ENCODE data around the gene MEP1B. TPM values are rescaled to one million over a fixed set of nuclear protein-coding genes. Genes with fewer than 3 reads are reported as not detected.
"Not testable (repeated sequence)": the region's sequence is repeated elsewhere in the genome, so short reads cannot be mapped to it uniquely, and the experiment has no call there.

Gene MEP1B
- total RNA-seq, 1 donor from 2014 or later = not detected

GRCh38 chr18:32158108-32158624 is 31.7 kb upstream of the MEP1B start:
- H3K4me1 ChIP-seq = no peaks in the 10 kb centered on the region
- H3K36me3 ChIP-seq = no peaks in the 10 kb centered on the region
- no peaks in the 10 kb centered on the region for H3K9me3 ChIP-seq
- intact Hi-C loops (cut with DNase I) = loop anchor here (1.0 to 5.0 kb wide), 3 partner anchors 114 to 394 kb away; partner anchors contain the start of gene GAREM1
- H3K27ac ChIP-seq = no peak overlapping the region
- peak in 1 of 2 donors; percentile 87 for DNase-seq (ENCODE audit: low spot score in 2 of 2)
- TF ChIP-seq CTCF (IDR thresholded peaks at IDR 0.05) = peak; percentile 81 to 92 (median 83)
- no peaks in the 10 kb centered on the region for H3K27me3 ChIP-seq
- H3K4me3 ChIP-seq = peak overlapping the region; percentile 24 to 55

- not testable (repeated sequence) for H3K4me1 ChIP-seq; H3K27me3 ChIP-seq; H3K27ac ChIP-seq; DNase-seq (ENCODE audit: low spot score in 2 of 2); H3K36me3 ChIP-seq; H3K9me3 ChIP-seq
- intact Hi-C loops (cut with DNase I) = loop anchor here (1.0 to 5.0 kb wide), 3 partner anchors 114 to 394 kb away; partner anchors contain the start of gene GAREM1
- H3K4me3 ChIP-seq = peak overlapping the region; percentile 24 to 55
These were observed 31.2 kb upstream of the MEP1B start for GRCh38 chr18:32158631-32159030.

- Histone ChIP-seq H3K4me1 (no peaks in the 10 kb centered on the region), H3K9me3 (no peaks in the 10 kb centered on the region), H3K4me3 (no peak overlapping the region), H3K27me3 (no peaks in the 10 kb centered on the region), H3K36me3 (no peaks in the 10 kb centered on the region), H3K27ac (no peak overlapping the region)
- no peak for TF ChIP-seq CTCF (IDR thresholded peaks at IDR 0.05)
- intact Hi-C loops (cut with DNase I) = no loop called here
- DNase-seq (ENCODE audit: low spot score in 2 of 2) = no peak
These were observed 29.3 kb upstream of the MEP1B start for GRCh38 chr18:32160547-32160946.

- H3K36me3 ChIP-seq = no peaks in the 10 kb centered on the region
- H3K27ac ChIP-seq = no peak overlapping the region
- H3K27me3 ChIP-seq = no peaks in the 10 kb centered on the region
- H3K4me3 ChIP-seq = no peak overlapping the region
- H3K9me3 ChIP-seq = no peaks in the 10 kb centered on the region
- H3K4me1 ChIP-seq = no peaks in the 10 kb centered on the region
- TF ChIP-seq CTCF (IDR thresholded peaks at IDR 0.05) = no peak
- no peak for DNase-seq (ENCODE audit: low spot score in 2 of 2)
- intact Hi-C loops (cut with DNase I) = no loop called here
These were observed 21.7 kb upstream of the MEP1B start for GRCh38 chr18:32167980-32168730.

GRCh38 chr18:32173654-32174053 is 16.2 kb upstream of the MEP1B start:
- Histone ChIP-seq H3K27me3 (no peaks in the 10 kb centered on the region), H3K4me3 (no peak overlapping the region), H3K36me3 (no peaks in the 10 kb centered on the region), H3K4me1 (no peaks in the 10 kb centered on the region), H3K27ac (no peak overlapping the region), H3K9me3 (no peaks in the 10 kb centered on the region)
- DNase-seq (ENCODE audit: low spot score in 2 of 2) = no peak
- no peak for TF ChIP-seq CTCF (IDR thresholded peaks at IDR 0.05)
- intact Hi-C loops (cut with DNase I) = no loop called here

GRCh38 chr18:32174719-32175118 is 15.1 kb upstream of the MEP1B start:
- Histone ChIP-seq H3K4me1 (no peaks in the 10 kb centered on the region), H3K4me3 (no peak overlapping the region), H3K27me3 (no peaks in the 10 kb centered on the region), H3K27ac (no peak overlapping the region), H3K9me3 (no peaks in the 10 kb centered on the region), H3K36me3 (no peaks in the 10 kb centered on the region)
- DNase-seq (ENCODE audit: low spot score in 2 of 2) = no peak
- TF ChIP-seq CTCF (IDR thresholded peaks at IDR 0.05) = no peak
- intact Hi-C loops (cut with DNase I) = no loop called here
